GM18861 (cell line): ENCODE results near the gene SERTAD2.
A peak's percentile ranks its signal among the peaks of the same experiment; 100 is the strongest.

Experiments
- ATAC-seq: cut with Tn5 transposase; IDR thresholded peaks from one replicate; pipeline ENCODE4 v1.9.1; 2021; ENCODE audit not compliant: unreplicated experiment

SERTAD2 gene, protein sequence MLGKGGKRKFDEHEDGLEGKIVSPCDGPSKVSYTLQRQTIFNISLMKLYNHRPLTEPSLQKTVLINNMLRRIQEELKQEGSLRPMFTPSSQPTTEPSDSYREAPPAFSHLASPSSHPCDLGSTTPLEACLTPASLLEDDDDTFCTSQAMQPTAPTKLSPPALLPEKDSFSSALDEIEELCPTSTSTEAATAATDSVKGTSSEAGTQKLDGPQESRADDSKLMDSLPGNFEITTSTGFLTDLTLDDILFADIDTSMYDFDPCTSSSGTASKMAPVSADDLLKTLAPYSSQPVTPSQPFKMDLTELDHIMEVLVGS

GRCh38 chr2:64653109-64654062, at the start of gene SERTAD2:
Gene SERTAD2, minus strand, starts transcription at chr2:64653913. Its CDS starts 17,042 bp downstream, at chr2:64636871.
- peak; percentile 50 for ATAC-seq

- peak; percentile 31 for ATAC-seq
Observed at GRCh38 chr2:64700133-64700809, 46.6 kb upstream of the SERTAD2 start.

DNA sequence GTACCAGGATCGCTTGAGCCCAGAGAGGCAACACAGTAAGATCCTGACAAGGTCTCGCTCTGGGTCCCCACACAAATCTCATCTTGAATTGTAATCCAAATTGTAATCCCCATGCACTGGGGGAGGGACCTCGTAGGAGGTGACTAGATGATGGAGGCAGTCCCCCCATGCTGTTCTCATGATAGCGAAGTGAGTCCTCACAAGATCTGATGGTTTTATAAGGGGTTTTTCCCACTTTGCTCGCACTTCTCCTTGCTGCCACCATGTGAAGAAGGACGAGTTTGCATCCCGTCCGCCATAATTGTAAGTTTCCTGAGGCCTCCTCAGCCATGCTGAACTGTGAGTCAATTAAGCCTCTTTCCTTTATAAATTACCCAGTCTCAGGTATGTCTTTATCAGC, 46.0 kb upstream of the SERTAD2 start:
- peak; percentile 22 for ATAC-seq

DNA sequence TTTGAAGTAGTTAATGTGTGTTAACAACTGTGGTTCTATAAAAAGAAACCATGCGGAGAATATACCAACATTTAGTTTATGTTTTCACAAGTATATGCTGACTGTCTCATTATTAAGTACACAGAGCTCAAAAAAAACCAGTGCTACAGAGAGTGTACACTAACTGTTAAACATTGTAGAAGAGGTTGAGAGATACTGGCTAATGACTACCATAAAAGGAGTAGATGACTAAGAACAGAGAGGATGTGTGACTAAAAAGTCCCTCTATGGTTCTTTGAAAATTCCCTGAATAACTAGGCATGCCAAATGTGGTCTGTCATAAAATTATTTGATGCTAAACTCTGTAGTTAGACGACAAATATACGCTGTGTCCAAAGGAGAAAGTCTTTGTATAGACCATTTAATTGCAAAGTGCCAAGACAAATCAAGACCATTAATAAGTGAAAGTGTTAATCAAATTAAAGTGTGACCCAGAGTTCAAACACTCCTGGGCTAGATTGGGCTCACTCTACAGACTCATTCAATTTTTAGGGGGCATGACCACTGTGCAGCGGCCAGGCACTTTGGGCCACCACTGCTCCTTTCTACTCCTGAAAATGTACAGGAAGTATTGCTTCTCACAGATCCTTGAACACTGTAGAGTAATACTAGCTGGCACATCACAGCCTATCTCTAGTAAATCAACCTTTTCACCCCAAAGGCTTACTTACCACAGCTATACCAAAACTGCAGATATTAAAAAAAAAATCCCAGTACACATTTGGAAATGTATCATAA, 45.1 kb upstream of the SERTAD2 start:
- peak; percentile 89 for ATAC-seq

DNA sequence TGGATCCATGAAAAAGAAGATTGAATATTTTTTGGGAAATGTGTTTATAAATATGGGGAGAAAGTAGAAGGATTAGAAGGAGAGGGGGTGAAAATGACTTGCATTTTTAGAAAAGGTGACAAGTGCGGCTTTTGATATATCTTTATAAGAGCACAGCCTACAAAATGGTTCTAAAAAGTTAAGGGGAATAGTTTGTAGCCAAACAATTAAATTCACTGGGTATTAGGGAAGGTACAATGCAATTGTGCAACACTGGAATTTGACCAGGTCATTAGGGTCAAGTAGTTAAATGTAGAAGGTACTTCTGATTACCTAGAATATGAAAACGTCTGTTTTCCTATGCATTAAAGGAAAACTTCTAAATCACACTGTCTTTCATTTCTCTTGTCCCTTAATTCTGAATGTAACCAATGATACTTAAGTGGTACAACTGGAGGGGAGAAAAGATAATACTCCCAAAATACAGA, 44.5 kb upstream of the SERTAD2 start:
- ATAC-seq = no peak

GRCh38 chr2:64697297-64698176, 43.8 kb upstream of the SERTAD2 start:
- no peak for ATAC-seq

- ATAC-seq = no peak
Observed at GRCh38 chr2:64696636-64697035, 42.9 kb upstream of the SERTAD2 start.

GRCh38 chr2:64695721-64696261, 42.1 kb upstream of the SERTAD2 start:
- ATAC-seq = no peak

DNA sequence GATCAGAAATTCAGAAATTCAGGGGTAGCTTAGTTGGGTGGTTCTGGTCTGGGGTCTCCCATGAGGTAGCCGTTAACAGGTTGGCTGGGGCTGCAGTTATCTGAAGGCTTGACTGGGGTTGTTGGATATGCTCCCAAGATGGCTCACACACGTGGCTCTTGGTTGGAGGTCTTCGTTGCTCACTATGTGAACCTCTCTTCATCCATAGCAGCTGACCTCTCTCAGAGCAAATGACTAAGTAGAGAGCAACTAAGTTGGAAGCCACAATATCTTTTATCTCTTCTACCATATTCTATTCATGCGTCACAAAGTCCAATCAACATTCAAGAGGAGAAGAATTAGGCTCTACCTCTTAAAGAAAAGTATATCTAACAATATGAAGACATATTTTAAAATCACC, 38.7 kb upstream of the SERTAD2 start:
- no peak for ATAC-seq

- no peak for ATAC-seq
Observed at GRCh38 chr2:64688909-64689308, 35.2 kb upstream of the SERTAD2 start.

GRCh38 chr2:64686283-64686956, 32.7 kb upstream of the SERTAD2 start:
- ATAC-seq = no peak

- ATAC-seq = no peak
Observed at GRCh38 chr2:64685430-64685829, 31.7 kb upstream of the SERTAD2 start.

GRCh38 chr2:64683771-64684510, 30.2 kb upstream of the SERTAD2 start:
- ATAC-seq = no peak

- no peak for ATAC-seq
Observed at GRCh38 chr2:64681479-64681967, 27.8 kb upstream of the SERTAD2 start.

DNA sequence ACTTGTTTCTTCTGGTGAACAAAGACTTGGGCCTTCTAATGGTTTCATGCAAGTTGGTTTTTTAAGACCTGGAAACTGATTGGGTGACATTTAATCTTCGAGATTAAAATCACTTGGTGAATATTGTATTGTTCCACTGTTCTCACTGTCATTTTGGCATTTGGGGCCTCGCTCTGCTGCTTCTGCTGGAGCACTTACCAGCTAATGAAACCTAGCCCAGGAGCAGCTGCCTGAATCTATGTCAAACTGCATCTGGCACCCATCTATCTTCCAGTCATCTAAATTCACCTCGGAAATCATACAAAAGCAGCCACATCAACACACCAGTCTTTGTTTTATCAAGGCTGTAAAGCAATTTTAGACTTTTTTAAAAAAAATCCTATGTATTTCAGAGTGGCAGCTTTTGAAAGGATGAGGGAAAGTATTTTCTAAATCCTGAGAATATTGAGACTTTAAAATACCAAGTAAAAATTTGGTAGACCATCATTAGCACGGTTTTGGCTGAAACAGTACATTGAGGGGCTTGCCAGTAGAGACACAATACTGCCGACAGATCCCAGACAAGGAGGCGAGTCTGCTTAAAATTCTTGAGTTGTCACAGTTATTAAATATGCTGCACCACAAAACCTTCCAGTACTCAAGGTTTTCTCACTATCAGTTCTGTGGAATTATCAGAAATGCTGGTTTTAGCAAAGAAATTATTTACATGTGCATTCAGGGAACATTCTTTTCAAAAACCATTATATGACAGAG, 26.1 kb upstream of the SERTAD2 start:
- no peak for ATAC-seq

GRCh38 chr2:64678771-64679590, 25.3 kb upstream of the SERTAD2 start:
- no peak for ATAC-seq
